Erythroblast (primary cell): ENCODE data around the gene PRR33.

ENCODE experiments used
- DNase-seq, 2 experiments: peaks; one replicate each; lab custom pipeline; 2025; lab: John Stamatoyannopoulos, UW
- GATA1 ChIP-seq: IDR thresholded peaks from 2 replicates; pipeline ENCODE4 v1.6.1; 2011; ENCODE audit warnings: low read depth, mild to moderate bottlenecking, control low read depth, low read length, moderate library complexity
- POLR2A ChIP-seq: IDR thresholded peaks from 2 replicates; pipeline ENCODE4 v1.6.1; 2011; ENCODE audit warnings: mild to moderate bottlenecking, low read length

Gene PRR33

DNA sequence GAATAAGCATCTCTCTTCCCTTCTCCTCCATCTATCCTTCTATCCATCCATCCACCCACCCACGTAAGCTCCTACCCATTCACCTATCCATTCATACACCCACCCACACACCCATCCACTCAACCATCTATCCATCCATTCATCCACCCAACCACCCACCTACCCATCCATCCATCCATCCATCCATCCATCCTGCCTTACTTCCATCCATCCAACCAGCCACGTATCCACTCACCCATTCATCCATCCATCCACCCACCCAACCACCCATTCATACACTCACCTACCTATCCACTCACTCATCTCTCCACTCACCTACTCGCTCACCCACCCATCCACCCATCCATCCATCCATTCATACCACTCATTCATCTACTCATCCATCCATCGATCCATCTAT, 41.0 kb upstream of the PRR33 start:
- TF ChIP-seq GATA1 = no peak
- TF ChIP-seq POLR2A = no peak
- no peak for DNase-seq

DNA sequence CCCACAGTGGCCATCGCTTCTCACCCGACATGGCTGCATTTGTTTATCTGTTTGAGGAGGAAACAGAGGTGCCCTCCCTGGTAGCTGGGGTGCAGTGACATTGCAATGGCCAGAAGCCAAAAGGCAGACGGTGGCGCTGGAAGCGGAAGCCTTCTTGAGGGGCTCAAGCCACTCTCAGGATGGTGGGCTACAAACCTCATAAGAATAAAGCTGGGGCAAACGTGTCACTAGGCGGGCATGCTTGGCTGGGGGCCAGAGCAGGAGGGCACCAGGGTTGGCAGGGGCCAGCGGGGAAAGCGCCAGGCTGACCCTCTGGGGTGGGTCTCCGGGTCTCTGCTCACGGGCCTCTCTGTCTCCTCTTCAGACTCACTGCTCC, 40.4 kb upstream of the PRR33 start:
- no peak for DNase-seq
- TF ChIP-seq POLR2A (no peak), GATA1 (no peak)

DNA sequence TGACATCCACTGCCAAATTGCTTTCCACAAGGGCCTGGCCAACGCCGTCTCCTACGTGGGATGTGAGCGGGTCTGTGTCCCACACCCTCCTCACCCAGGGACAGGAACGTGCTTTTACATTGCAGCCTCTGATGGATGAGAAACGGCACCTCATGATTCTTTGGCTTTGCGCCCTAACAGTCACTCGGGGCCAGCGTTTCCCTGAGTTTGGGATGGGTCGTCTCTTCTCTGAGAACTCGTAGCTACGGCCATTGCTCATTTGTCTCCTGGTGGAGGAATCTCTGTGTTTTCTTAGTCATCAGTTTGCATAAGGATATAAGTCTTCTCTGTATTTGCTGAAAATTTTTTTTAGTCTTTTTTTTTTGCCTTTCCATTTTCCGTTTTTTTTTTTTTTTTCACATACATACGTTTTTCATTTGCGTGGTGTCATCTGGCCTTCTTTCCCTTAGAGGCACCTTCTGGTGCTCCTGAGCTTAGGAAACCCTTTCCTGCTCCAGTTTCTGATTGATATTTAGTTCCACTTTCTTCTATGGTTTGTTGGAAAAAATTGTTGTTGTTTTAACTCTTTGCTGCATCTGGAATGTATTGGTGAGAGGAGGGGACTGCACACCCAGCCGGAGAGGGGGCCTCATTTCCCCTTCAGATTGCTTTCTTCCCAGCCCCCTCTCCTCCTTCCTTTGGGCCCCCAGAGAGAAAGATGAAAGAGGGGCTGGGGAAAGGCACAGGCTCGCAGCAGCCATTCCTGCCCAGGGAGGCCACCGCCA, 39.8 kb upstream of the PRR33 start:
- TF ChIP-seq POLR2A = peak; percentile 28
- no peak for TF ChIP-seq GATA1
- DNase-seq = no peak

DNA sequence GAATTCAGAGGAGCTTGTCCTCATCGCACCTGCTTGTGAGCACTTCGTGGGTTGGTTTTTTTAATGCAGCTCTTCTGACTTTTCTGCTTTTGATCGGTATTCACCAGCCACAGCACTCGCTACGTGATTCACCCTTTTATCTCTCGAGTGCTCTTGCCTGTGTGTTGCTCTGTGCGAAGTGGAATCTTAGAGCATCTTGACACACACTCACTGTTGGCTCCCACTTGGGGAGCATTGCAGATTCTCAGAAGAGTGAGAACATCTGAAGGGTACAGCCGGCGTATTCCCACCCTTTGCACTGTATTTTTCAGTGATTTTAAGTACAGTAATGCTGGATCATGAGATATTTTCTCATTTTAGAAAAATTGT, 38.8 kb upstream of the PRR33 start:
- TF ChIP-seq POLR2A (no peak), GATA1 (no peak)
- no peak for DNase-seq

DNA sequence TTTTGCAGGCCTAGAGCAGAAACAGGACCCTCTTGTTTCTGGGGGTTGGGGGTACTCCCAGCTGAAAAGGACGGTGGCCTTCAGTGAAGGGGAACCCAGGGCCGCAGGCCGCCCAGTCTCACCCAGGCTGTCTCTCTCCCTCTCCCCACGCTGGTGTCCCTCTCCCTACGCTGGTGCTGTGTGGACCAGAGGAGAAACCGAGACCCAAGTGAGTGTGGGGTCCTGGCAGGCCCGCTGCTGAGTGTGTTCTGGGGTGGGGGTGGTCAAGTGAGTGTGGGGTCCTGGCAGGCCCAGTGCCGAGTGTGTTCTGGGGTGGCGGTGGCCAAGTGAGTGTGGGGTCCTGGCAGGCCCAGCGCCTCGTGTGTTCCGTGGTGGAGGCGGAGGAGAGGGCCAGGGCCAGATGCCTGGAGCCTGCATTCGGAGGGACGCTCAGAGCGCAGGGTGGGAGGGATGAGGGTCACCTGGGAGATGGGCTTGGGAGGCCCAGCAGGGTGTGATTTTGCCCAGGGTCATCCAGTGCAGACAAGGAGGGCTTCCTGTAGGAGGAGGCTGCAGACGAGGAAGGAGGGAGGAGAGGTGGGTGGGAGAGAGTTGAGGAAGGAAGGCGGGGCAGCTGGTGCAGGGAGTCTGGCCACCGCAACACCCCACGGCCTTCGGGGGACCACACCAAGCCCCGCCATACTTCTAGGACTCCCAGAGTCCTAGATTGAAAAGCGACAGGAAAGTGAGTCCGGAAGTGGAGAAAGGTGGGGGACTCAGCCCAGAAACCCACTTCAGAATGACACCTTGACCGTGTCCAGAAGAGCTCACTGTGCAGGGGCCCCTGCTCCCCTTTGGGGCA, 38.1 kb upstream of the PRR33 start:
- TF ChIP-seq POLR2A (no peak), GATA1 (no peak)
- no peak for DNase-seq

DNA sequence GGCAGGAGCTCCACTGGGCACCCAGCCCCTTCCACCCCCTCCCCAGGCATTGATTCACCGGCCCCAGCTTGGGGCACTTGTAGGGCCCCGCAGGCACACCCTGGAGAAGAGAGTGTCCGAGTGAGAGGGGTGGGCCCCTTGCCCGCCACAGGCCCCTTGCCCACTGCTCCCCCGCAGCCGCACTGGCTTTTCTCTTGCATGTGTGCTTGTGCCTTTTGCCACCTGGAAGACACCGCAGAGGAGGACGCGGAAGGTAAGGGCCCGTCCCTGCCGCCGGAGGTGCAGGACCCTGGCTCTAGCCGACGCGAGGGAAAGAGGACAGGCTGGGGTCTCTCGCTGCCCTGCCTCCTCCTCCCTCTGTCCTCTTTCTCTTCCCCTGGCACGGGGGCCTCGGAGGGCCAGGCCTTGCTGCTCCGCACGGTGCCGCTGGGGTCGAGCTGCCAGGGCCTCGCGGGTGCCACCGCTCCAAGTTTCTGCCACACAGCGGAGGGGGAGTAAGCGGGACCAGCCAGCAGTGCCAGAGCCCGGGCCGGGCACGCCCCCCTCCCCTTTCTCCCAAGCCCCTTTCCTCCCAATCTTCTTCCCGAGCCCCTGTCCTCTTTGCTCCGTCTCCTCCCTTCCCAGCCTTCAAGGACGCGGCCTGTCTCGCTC, 37.3 kb upstream of the PRR33 start:
- no peak for DNase-seq
- TF ChIP-seq POLR2A (no peak), GATA1 (no peak)

DNA sequence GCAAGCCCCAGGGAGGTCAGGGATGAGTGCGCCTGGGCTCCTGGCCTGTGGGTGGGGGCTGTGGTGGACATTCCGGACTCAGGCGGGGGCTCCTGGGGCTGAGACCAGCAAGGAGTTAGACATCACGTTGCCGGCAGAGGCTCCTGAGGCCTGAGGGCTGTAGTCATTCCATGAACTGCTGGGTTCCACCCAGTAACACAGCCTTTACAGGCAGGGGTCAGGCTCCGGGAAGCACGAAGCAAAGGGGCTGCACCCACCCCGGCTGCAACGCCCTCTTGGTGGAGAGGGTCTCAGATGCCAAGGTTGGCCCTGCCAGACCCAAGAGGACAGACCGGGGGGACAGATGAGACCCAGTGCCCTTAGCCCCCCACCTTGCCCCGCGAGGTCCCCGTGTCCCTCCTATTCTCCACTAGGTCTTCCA, 36.8 kb upstream of the PRR33 start:
- DNase-seq = no peak
- TF ChIP-seq POLR2A (no peak), GATA1 (no peak)

DNA sequence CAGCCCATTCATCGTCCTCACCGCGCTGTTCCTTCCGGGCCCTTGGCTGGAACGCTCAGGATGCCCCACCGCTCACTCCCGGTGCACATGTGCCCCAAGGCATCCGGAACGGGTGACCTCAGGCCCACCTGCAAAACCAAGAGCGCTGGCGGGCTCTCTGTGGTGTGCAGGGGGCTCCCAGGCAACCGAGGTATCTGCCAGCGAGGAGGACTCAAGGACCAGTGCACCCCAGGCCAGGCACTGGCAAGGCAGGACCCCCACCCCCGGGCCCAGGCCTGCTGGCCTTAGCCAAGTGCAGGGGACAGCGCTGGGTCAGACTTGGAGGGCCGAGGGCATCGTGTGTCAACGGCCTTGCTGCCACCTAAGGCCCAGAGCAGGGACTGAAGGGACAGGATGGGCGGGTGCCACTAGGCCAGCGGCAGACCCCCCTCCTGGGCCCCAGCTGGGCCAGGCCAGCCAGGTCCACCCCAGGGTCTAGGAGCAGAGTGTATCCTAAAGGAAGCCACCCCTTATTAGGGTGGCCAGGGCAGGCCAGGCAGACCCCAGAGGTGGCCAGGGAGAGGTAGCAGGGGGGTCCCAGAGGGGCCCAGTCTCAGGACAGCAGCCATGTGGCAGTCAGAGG, 36.3 kb upstream of the PRR33 start:
- DNase-seq = no peak

DNA sequence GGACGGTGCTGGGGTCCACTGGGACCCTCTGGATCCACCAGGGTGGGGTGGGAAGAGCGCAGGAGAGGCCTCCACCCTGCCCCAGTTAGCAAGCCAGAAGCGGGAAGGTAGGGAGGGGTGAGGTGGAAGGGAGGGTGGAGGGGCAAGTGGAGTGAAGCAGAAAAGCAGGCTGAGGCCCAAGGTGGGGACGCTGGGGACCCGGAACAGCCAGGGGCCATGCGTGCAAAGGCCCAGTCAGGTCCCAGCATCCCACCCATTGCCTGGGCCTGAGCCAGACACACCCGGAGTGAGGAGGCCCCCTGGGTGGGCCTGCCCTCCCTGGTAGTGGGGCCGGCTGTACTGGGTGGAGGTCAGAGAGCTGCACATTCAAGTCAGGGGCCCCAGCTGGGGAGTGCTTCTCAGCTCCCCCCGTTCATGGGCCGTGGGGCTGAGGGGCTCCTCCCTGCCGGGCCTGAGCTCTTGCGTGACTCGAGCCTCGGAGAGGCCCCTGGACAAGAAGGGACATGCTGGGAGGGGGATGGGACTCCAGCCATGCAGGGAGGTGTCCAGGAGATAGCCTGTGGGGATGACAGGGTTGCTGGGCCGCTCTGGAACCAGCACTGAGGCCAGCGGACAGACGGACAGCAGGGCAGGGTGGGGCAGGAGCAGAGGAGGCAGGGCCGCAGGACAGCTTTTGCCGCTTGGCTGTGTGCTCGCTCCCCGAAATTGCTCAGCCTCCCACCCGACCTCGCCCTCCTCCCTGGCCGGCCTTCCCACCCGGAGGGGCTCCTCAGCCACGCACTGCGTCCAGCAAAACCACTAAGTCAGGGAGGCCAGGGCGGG, 35.5 kb upstream of the PRR33 start:
- TF ChIP-seq POLR2A = no peak
- TF ChIP-seq GATA1 = no peak
- no peak for DNase-seq

More for the DNA sequence above, 36.3 kb upstream of the PRR33 start:
- TF ChIP-seq POLR2A (no peak), GATA1 (no peak)

DNA sequence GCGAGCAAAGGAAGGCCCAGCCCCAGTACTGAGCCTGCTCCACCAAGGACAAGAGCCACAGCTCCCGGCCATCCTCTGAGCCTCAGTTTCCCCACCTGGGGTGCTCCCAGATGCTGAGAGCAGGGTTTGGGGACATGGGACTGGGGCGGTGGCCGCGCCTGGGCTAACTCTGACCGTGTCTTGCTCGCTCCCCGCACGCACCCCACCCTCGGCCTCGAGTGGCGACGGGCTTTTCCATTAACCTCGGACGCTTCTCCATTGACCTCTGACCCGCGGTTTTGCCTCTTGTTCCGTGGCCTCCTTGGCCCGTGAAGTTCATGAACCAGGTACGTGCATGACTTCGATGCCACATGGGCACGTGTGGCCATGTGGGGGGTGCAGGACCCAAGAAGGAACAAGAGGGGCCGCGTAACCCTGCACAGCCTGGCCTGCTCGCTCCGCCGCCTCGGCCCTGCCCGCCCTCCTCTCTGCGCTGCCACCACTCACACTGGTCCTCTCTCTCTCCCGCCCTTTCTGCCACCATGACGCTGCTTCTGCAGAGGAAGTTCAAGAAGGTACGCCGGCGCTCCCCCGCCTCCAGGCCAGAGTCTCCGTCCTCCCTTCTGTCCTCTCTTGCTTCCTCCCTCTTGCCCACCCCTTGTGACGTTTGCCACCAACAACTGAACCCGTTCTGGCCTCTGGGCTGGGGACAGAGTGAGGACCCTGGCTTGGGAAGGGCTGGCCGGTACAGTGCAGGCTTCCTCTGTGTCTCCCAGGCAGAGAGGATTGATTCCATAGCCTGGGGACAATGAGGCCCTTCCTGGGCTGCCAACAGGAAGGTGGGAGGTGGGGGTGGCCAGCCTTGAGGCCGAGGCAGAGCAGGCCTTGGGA, 34.7 kb upstream of the PRR33 start:
- TF ChIP-seq GATA1 (no peak), POLR2A (no peak)
- DNase-seq = no peak

DNA sequence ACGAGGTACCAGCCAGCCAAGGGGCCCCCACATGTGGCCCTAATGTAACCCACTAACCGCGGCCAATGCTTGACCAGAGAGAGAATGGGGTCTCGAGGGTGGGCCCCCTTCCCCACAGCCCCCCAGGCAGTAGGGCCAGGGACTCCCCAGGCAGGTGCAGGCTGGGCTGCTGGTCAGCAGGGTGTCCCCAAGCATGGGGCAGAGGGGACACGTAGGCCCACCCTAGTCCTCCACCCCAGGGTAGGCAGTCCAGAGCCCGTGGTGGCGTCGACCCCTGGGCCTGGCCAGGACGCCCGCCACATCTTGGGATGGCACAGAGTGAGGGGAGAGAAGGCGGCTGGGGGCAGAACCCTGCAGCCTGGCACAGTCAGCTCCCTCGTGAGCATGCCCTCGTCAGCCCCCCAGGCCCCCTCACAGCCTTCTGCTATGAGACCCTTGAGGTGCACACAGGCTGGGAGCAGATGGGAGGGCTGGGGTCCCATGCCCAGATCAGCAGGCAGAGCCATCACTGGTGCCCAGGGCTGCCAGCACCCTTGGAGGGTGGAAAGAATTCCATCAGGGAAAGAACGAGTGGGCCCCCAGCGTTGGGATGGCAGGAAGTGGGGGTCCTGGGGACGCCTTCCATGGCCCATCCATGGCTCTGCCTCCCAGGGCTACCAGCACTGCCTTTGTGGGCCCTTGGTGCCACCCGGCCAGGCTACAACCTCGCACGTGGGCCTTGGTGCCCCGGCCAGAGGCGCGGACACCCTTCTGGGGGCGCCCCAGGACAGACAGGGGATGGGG, 33.9 kb upstream of the PRR33 start:
- no peak for DNase-seq
- no peak for TF ChIP-seq GATA1
- TF ChIP-seq POLR2A = no peak
